AG10803 (cell line): ENCODE measurements around the gene ZNF296.

Experiments
- DNase-seq: peaks from one replicate; pipeline ENCODE4 v3.0.0; 2010; ENCODE audit warnings: low read depth
- H3K4me3 ChIP-seq: 2 replicates; pipeline ENCODE4 v1.5.1; 2011; ENCODE audit warnings: mild to moderate bottlenecking, low read length, control low read depth
- TF ChIP-seq, protein P1 (sequence below): conservative IDR thresholded peaks from 2 replicates; pipeline ENCODE4 v1.5.1; 2011; ENCODE audit warnings: mild to moderate bottlenecking, low read length, control low read depth, inconsistent platforms

Gene ZNF296

DNA sequence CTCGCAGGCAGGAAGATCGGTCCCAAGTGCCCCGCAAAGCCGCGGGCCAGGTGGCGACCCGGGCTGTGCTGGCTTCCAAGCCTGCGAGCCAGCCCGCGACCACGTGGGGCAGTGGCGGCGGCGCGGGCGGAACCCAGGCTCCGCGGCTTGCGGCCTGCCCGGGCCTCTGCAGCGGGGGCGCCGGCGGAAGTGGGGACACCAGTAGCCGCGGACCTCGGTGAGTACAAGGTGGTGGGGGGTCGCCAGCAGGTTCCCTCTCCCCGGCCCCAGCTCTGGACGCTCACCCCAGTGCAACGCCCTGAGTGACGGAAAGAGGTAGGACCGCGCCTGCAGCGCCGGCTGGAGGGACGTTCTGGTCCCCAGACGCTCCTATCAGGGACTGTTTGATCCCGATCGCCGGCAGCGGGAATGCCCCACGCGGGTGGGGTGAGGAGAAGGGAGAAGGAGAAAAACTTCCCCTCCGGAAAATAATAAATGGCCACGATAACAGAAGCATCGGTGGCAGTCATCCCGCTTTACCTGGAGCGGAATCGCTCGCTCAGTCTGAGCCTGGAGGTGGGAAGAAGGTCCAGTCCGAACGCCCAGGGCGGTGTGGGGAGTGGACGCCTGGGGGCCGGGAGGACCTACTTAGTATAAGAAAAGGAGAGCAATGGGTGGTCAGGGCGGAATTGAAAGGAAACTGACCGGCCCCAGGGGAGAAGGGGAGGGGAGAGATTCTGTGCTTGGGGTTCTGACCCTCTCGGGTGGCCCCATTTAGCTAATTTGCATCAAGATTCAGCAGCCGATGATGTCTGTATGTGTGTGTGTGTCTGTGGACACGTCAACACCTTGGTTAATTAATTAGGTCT lies 3.0 kb upstream of the ZNF296 start, which contains the start of gene GEMIN7:
GEMIN7 (plus strand) TSS at position 198 of the 848 bp plus-strand sequence. CDS start 10,855 bp downstream, outside the sequence.
- peak within 1 kb of the TSS; percentile 97 for H3K4me3 ChIP-seq
- peak; percentile 67 for DNase-seq
- TF ChIP-seq, protein P1, sequence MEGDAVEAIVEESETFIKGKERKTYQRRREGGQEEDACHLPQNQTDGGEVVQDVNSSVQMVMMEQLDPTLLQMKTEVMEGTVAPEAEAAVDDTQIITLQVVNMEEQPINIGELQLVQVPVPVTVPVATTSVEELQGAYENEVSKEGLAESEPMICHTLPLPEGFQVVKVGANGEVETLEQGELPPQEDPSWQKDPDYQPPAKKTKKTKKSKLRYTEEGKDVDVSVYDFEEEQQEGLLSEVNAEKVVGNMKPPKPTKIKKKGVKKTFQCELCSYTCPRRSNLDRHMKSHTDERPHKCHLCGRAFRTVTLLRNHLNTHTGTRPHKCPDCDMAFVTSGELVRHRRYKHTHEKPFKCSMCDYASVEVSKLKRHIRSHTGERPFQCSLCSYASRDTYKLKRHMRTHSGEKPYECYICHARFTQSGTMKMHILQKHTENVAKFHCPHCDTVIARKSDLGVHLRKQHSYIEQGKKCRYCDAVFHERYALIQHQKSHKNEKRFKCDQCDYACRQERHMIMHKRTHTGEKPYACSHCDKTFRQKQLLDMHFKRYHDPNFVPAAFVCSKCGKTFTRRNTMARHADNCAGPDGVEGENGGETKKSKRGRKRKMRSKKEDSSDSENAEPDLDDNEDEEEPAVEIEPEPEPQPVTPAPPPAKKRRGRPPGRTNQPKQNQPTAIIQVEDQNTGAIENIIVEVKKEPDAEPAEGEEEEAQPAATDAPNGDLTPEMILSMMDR: no peak

DNA sequence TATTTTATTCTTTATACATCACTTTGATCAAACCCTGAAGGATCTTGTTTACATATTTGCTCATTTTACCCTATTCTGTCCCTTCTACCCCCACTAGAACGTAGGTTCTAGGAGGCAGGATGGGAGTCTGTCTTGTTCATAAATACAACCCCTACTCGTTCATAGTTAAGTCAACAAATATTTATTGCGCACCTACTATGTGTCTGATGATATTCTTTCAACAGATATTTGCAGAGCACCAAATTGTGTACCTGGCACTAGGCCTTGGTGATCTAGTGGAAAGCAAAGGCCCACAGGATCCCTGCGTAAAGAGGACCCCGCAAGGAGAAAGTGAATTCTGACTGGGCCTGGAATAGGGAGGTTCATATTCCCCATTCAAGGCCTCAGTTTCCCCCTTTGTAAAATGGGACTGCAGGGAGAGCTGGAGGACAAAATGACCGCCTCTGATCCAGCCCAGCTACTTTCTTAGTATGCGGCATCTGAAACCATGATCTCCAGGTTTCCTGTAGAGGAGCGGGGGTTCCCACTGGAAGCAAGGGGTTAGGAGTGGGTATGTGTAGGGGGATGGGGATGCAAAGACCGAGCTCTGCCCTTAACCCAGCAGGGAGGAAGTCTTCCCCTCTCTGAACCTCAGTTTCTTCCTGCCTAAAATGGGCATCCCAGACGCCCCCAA lies 2.2 kb upstream of the ZNF296 start:
- TF ChIP-seq, protein P1: no peak
- H3K4me3 ChIP-seq: peak overlapping the region; percentile 97
- no peak for DNase-seq

DNA sequence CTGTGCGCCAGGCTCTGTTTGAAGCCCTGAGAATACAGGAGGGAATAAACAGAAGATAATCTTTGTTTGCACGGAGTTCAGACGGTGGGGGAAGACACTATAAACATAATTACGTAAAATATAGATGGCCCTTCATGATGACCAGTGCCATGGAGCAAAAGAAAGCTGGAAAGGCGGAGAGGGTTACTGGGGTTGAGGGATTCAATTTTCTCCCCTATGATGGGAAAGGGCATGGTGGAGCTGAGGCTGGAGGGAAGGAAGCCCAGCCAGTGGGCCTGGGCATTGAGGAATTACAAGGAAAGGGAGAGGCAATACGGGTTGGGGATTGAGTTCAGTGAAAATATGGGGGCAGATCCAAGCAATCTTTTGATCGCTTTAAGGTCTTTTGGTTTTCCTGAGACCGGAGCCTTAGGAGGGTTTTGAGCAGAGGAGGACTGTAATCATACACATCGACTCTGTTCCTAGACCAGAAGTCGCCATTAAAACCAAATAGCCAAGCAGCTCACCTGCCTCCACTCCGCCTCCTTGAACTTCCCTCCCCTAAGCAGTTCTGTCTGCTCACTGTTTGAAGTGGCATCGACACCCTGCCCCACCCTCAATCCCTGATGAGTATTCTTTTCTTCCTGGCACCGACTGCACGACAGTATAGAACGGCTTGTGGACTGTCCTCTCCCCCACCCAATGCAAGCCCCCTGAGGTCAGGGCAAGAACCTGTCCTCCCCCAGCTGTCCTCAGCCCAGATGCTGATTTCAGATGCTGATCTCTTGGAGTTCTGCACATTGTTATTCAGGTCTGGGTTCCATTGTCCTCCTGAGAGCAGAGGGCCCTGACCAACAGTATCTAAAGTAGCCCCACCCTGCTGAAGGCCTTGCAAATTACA lies 813 bp upstream of the ZNF296 start:
- TF ChIP-seq, protein P1: no peak
- peak overlapping the region; percentile 53; the same call in 1 of the 2 replicates for H3K4me3 ChIP-seq
- DNase-seq: no peak

DNA sequence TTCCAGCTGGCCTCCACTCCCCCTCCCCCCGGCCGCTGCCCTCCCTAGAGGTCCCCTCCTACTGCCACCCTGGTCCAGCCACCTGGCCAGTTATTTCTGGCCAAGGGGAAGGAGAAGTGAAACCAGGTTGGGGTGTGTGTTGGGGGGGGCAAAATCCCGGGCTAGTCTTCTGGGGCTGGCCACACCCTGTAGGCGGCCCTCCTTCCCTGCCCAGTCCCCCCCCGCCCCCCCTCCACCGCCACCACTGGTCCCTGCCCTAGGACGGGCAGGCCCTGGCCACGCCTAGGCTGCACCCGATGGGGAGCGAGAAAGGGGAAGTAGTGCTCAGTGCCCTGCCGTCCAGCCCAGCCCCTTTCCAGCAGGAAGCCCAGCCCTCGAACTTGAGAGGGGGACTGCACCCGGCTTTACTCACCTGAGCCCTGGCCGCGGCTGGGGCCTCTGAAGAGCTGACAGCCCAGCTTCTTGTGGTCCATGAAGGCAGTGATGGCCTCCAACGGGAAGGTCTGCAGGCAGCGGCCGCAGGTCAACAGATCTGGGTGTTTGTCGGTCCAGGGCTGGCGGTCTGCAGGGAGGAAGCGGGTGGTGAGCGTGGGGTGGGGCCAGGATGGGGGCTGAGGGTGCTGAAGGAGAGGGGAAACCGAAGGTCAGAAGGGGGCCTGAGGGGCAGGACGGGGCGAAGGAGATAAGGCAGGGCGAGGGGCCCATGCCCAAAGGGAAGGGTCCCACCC lies 813 bp downstream of the ZNF296 start:
- H3K4me3 ChIP-seq: peak overlapping the region; percentile 53
- TF ChIP-seq, protein P1: no peak
- peak; percentile 33 for DNase-seq

DNA sequence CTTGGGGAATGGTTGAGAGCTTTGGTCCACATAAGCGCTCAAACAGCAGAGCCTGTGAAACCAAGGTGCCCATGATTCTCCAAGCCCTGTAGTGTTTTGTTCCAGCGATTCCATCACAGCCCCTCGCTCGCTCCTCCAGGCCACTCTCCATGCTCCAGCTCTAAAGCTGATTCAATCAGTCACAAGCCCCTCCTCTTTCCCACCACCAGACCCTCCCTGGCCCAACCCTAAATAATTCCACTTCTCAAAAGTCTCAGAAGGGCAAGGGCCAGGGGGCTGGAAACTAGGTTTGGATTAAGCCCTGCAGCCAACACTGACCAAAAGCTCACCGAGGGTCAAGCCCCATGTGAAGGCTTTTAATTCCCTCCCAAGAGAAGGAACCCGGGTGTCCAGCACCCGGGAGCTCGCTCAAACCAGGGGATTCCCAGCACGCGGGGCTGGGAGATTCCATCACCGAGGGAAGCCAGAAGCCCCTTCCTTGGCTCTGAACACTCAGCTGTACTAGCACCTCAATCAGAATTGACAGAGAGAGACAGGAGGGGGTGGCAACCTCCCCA lies 1.5 kb downstream of the ZNF296 start:
- TF ChIP-seq, protein P1: no peak
- peak overlapping the region; percentile 27 for H3K4me3 ChIP-seq
- no peak for DNase-seq
